Measurements from ENCODE around the gene MGMT. TPM values are rescaled to one million over a fixed set of nuclear protein-coding genes. Genes with fewer than 3 reads are reported as not detected.

MGMT gene
- polyA plus RNA-seq, 4 donors = 9.8 to 22.4 (median 17.9) TPM

DNA sequence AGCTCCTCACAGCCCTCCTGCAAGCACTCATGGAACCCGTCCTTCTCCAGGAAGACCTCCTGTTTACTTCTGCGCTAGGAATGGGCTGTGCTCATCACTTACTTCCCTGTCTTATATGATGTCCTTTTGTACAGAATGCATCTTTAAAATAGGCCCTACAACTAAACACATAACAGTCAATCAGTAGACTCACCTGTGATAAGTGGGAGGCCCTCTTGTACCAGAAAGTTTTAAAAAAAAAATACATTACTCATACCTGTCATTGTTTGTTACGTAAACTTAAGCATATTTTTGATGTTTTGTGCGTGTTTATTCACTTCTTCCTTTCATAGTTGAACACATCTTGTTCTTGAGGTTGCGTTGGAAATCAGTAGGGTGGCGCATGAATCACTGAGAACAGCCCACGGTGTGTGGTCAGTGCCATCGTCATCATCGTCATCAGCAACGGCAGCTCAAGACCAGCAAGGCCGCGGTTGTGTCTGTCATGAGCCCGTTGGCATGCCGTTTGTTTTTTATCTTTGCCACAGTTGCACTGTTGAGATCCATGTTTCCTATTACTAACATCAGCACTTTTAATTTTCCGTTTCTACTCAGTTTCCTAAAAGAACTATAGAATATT lies 232.8 kb downstream of the MGMT start:
- no peaks in the 10 kb centered on the region for H3K27me3 ChIP-seq (ENCODE audit: control insufficient read depth in 3 of 3, insufficient read depth in 3 of 3, low read length in 3 of 3)

DNA sequence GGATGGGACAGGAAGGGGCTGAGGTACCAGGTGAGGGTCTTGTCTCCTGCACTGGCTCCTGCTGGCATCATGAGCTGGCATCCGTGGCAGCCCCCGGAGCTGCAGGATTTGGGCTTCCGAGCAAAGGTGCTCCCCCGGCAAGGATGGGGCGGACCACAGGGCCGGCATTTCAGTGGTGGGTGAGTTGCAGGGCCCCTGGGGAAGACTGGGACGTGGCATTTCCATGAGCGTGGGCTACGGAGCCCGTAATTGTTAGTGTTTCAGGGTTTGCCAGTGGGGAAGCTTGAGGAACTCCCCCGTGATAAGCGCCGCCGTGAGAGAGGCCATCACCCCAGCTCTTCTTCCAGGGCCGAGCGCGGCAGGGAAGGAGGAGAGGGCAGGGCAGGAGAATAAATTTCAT lies 235.6 kb downstream of the MGMT start:
- Histone ChIP-seq H3K9me3 (ENCODE audit: control insufficient read depth in 2 of 2, insufficient read depth in 1 of 2, low read depth in 1 of 2, low read length in 1 of 2) (no peaks in the 10 kb centered on the region), H3K36me3 (ENCODE audit: control insufficient read depth in 3 of 3, insufficient read depth in 2 of 3, low read depth in 1 of 3, low read length in 3 of 3) (peaks cover 0 to 11% (median 0%) of the 10 kb centered on the region in 3 donors), H3K4me3 (ENCODE audit: low read depth in 1 of 3, low read length in 3 of 3) (no peak overlapping the region), H3K4me1 (ENCODE audit: control insufficient read depth in 3 of 3, insufficient read depth in 2 of 3, low read depth in 1 of 3, low read length in 2 of 3) (no peaks in the 10 kb centered on the region), H3K27ac (ENCODE audit: low read depth in 1 of 3, low read length in 2 of 3) (no peak overlapping the region), H3K27me3 (ENCODE audit: control insufficient read depth in 3 of 3, insufficient read depth in 3 of 3, low read length in 3 of 3) (no peaks in the 10 kb centered on the region)
- DNase-seq (no peak), FAIRE-seq (no peak)
- WGBS, 3 donors = 94 to 98% (median 95%) methylated on average over 17 of the region's 17 CpGs

More for the DNA sequence above, 232.8 kb downstream of the MGMT start:
- no peak for DNase-seq
- Histone ChIP-seq H3K9me3 (ENCODE audit: control insufficient read depth in 2 of 2, insufficient read depth in 1 of 2, low read depth in 1 of 2, low read length in 1 of 2) (no peaks in the 10 kb centered on the region), H3K4me3 (ENCODE audit: low read depth in 1 of 3, low read length in 3 of 3) (no peak overlapping the region), H3K36me3 (ENCODE audit: control insufficient read depth in 3 of 3, insufficient read depth in 2 of 3, low read depth in 1 of 3, low read length in 3 of 3) (peaks cover 0 to 2% (median 0%) of the 10 kb centered on the region in 3 donors), H3K4me1 (ENCODE audit: control insufficient read depth in 3 of 3, insufficient read depth in 2 of 3, low read depth in 1 of 3, low read length in 2 of 3) (no peaks in the 10 kb centered on the region), H3K27ac (ENCODE audit: low read depth in 1 of 3, low read length in 2 of 3) (no peak overlapping the region)
- 84 to 87% (median 86%) methylated on average over 15 of the region's 15 CpGs for WGBS, 3 donors
- FAIRE-seq = no peak

DNA sequence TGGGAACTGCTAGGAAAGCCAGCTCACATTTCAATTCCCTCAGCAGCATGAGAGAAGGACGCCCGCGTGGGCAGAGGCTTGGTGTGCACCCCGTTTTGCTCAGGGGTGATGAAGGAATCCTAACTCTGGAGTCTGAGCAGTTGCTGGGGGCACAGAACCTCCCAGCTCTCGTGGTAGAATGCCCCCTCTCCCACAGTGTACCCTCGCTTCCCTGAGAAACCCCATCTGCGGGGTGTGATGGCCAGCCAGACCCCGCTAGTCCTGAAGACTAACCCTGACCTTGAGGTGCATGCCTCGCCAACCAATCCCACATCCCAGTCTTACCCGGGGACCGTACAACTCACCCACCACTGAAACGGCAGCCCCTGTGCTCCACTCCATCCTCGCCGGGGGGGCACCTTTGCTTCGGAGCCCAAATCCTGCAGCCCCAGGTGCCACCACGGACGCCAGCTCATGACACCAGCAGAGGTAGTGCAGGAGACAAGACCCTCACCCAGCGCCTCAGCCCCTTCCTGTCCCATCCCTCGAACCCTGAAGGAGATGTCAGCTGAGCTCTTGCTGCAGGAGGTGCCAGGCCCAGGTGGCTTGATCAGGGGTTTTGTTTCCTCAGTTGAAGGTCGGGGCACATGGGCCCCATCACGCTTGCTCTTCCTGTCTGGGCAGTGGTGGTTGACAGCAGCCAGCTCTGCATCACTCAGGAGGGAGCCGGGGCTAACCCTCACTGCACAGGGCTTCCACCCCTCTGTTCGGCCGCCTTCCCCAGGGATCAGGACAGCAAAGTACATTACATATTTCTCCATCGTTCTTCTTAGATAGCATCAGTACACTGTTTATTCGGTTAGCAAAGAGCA lies 236.5 kb downstream of the MGMT start:
- H3K4me3 ChIP-seq (ENCODE audit: low read depth in 1 of 3, low read length in 3 of 3) = no peak overlapping the region
- H3K9me3 ChIP-seq (ENCODE audit: control insufficient read depth in 2 of 2, insufficient read depth in 1 of 2, low read depth in 1 of 2, low read length in 1 of 2) = no peaks in the 10 kb centered on the region
- FAIRE-seq (no peak), DNase-seq (no peak)
- peaks cover 0 to 16% (median 0%) of the 10 kb centered on the region in 3 donors for H3K36me3 ChIP-seq (ENCODE audit: control insufficient read depth in 3 of 3, insufficient read depth in 2 of 3, low read depth in 1 of 3, low read length in 3 of 3)
- H3K27ac ChIP-seq (ENCODE audit: low read depth in 1 of 3, low read length in 2 of 3) = no peak overlapping the region
- 84 to 89% (median 84%) methylated on average over 26 of the region's 26 CpGs for WGBS, 3 donors
- no peaks in the 10 kb centered on the region for H3K27me3 ChIP-seq (ENCODE audit: control insufficient read depth in 3 of 3, insufficient read depth in 3 of 3, low read length in 3 of 3)
- H3K4me1 ChIP-seq (ENCODE audit: control insufficient read depth in 3 of 3, insufficient read depth in 2 of 3, low read depth in 1 of 3, low read length in 2 of 3) = no peaks in the 10 kb centered on the region

DNA sequence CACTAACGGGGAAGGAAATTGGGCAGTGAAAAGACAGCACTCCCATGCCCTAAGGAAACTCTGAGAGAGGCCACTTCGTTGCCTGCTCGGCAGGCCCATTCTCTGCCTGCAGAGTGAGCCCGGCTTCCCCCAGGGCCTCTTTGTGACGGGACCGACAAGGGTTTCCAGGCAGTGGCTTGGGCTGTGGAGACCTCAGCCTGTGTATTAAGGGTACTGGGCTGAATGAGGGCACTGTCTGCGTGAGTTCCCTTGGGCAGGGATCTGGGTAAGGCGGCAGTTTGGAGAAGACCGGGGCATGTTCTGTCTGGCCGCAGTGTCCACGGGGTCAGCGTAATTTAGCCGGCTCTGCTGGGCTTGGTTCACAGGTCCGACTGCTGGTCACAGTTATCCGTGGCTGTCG lies 237.2 kb downstream of the MGMT start:
- H3K4me1 ChIP-seq (ENCODE audit: control insufficient read depth in 3 of 3, insufficient read depth in 2 of 3, low read depth in 1 of 3, low read length in 2 of 3) = no peaks in the 10 kb centered on the region
- no peaks in the 10 kb centered on the region for H3K9me3 ChIP-seq (ENCODE audit: control insufficient read depth in 2 of 2, insufficient read depth in 1 of 2, low read depth in 1 of 2, low read length in 1 of 2)
- FAIRE-seq (no peak), DNase-seq (no peak)
- H3K27me3 ChIP-seq (ENCODE audit: control insufficient read depth in 3 of 3, insufficient read depth in 3 of 3, low read length in 3 of 3) = no peaks in the 10 kb centered on the region
- no peak overlapping the region for H3K4me3 ChIP-seq (ENCODE audit: low read depth in 1 of 3, low read length in 3 of 3)
- no peak overlapping the region for H3K27ac ChIP-seq (ENCODE audit: low read depth in 1 of 3, low read length in 2 of 3)
- H3K36me3 ChIP-seq (ENCODE audit: control insufficient read depth in 3 of 3, insufficient read depth in 2 of 3, low read depth in 1 of 3, low read length in 3 of 3) = peaks cover 0 to 17% (median 0%) of the 10 kb centered on the region in 3 donors
- 87 to 93% (median 91%) methylated on average over 16 of the region's 16 CpGs for WGBS, 3 donors

DNA sequence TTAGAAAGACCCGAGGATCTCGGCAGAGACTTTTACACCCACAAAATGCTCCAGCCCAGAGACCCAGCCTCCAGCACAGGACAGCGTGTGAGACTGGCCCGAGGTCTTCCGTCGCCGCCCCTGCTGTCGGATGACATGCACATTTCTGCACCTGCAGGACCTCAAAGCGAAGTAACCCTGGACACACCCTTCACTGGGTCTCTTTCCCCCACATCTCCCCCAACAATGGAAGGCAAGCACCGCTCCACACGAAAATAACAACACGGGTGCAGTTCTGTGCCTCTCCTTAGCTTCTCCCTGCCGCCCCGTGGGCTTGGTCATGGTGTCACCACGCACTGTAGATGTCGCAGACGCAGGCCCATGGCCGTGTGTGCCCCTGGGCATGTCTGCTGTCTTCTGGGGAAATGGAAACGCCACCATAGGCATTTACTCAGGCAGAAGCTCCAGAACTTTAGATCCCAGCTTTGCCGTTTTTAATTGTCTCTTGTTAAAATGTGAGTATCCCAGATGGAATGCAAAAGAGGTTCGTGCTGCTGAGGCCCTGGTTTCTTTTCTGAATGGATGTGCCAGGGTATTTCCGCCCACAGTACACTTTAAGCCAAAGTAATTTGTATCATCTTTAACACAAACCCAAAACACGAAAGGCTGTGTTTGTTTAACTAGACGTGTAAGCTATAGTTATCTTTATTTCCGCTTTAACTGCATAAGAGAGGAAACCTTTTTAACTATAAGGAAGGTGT lies 237.9 kb downstream of the MGMT start:
- 83 to 89% (median 87%) methylated on average over 25 of the region's 25 CpGs for WGBS, 3 donors
- Histone ChIP-seq H3K27me3 (ENCODE audit: control insufficient read depth in 3 of 3, insufficient read depth in 3 of 3, low read length in 3 of 3) (no peaks in the 10 kb centered on the region), H3K36me3 (ENCODE audit: control insufficient read depth in 3 of 3, insufficient read depth in 2 of 3, low read depth in 1 of 3, low read length in 3 of 3) (peaks cover 0 to 22% (median 4%) of the 10 kb centered on the region in 3 donors), H3K9me3 (ENCODE audit: control insufficient read depth in 2 of 2, insufficient read depth in 1 of 2, low read depth in 1 of 2, low read length in 1 of 2) (no peaks in the 10 kb centered on the region), H3K4me3 (ENCODE audit: low read depth in 1 of 3, low read length in 3 of 3) (no peak overlapping the region), H3K27ac (ENCODE audit: low read depth in 1 of 3, low read length in 2 of 3) (no peak overlapping the region), H3K4me1 (ENCODE audit: control insufficient read depth in 3 of 3, insufficient read depth in 2 of 3, low read depth in 1 of 3, low read length in 2 of 3) (no peaks in the 10 kb centered on the region)
- FAIRE-seq (no peak), DNase-seq (no peak)

DNA sequence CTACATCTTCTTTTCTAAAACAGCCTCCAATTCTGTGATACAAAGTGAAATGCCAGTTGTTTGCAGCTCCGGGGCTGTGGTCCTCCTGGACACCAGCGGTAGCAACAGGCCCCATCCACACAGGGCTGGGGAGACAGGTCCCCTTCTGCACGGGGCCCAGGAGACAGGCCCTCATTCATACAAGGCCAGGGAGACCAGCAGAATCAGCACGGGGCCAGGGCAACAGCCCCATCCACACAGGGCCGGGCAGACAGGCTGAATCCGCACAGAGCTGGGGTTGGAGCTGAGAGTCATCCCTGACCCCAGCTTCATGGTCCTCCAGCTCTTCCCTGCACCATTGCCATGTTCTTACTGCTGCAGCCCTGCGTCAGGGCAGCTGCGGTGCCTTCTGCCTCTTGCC lies 238.6 kb downstream of the MGMT start:
- no peak for FAIRE-seq
- 85 to 93% (median 92%) methylated on average over 8 of the region's 8 CpGs for WGBS, 3 donors
- Histone ChIP-seq H3K4me3 (ENCODE audit: low read depth in 1 of 3, low read length in 3 of 3) (no peak overlapping the region), H3K9me3 (ENCODE audit: control insufficient read depth in 2 of 2, insufficient read depth in 1 of 2, low read depth in 1 of 2, low read length in 1 of 2) (no peaks in the 10 kb centered on the region), H3K27me3 (ENCODE audit: control insufficient read depth in 3 of 3, insufficient read depth in 3 of 3, low read length in 3 of 3) (no peaks in the 10 kb centered on the region), H3K36me3 (ENCODE audit: control insufficient read depth in 3 of 3, insufficient read depth in 2 of 3, low read depth in 1 of 3, low read length in 3 of 3) (peaks cover 0 to 23% (median 4%) of the 10 kb centered on the region in 3 donors), H3K4me1 (ENCODE audit: control insufficient read depth in 3 of 3, insufficient read depth in 2 of 3, low read depth in 1 of 3, low read length in 2 of 3) (no peaks in the 10 kb centered on the region), H3K27ac (ENCODE audit: low read depth in 1 of 3, low read length in 2 of 3) (no peak overlapping the region)
- DNase-seq = no peak

DNA sequence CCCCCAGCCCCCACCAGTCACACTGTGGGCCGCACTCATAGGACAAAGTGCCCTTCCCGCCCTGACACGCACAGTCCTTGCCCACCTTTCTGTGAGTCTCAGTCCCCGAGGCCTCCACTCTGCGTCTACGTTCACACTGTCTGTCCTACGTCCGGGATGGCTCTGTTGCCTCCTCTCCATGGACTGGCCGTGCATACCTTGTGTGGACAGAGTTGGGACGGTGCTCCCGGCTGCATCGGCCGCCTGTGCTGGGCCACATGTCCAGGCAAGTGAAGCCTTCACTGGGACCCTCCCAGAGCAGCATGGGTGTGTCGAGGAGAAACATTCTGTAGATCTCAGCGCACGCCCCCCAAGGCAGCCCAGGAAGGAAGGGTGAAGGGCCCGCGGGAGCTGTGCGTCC lies 239.0 kb downstream of the MGMT start:
- Histone ChIP-seq H3K27me3 (ENCODE audit: control insufficient read depth in 3 of 3, insufficient read depth in 3 of 3, low read length in 3 of 3) (no peaks in the 10 kb centered on the region), H3K27ac (ENCODE audit: low read depth in 1 of 3, low read length in 2 of 3) (no peak overlapping the region), H3K36me3 (ENCODE audit: control insufficient read depth in 3 of 3, insufficient read depth in 2 of 3, low read depth in 1 of 3, low read length in 3 of 3) (peaks cover 0 to 20% (median 4%) of the 10 kb centered on the region in 3 donors), H3K9me3 (ENCODE audit: control insufficient read depth in 2 of 2, insufficient read depth in 1 of 2, low read depth in 1 of 2, low read length in 1 of 2) (no peaks in the 10 kb centered on the region), H3K4me1 (ENCODE audit: control insufficient read depth in 3 of 3, insufficient read depth in 2 of 3, low read depth in 1 of 3, low read length in 2 of 3) (no peaks in the 10 kb centered on the region), H3K4me3 (ENCODE audit: low read depth in 1 of 3, low read length in 3 of 3) (no peak overlapping the region)
- 96 to 97% (median 97%) methylated on average over 19 of the region's 19 CpGs for WGBS, 3 donors
- DNase-seq (no peak), FAIRE-seq (no peak)

DNA sequence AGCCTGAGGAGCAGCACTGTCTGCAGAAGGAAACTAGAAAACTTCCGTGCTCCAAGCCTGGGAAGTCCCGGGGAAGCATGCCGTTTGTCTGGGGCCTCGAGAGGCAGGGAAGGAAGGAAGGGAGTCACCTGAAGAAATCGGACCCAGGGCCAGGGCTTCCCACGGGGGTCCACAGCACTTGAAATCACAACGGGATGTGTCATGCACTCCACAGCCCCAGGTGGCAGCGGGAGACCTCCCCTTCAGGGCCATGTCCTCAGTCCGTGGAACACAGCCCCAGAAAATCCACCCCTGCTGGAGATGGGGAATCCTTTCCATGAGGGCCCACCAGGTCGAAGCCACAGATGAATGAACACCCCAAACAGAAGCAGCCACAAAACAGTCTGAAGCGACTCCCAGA lies 239.5 kb downstream of the MGMT start:
- Histone ChIP-seq H3K27ac (ENCODE audit: low read depth in 1 of 3, low read length in 2 of 3) (no peak overlapping the region), H3K4me3 (ENCODE audit: low read depth in 1 of 3, low read length in 3 of 3) (no peak overlapping the region), H3K9me3 (ENCODE audit: control insufficient read depth in 2 of 2, insufficient read depth in 1 of 2, low read depth in 1 of 2, low read length in 1 of 2) (no peaks in the 10 kb centered on the region), H3K27me3 (ENCODE audit: control insufficient read depth in 3 of 3, insufficient read depth in 3 of 3, low read length in 3 of 3) (no peaks in the 10 kb centered on the region), H3K36me3 (ENCODE audit: control insufficient read depth in 3 of 3, insufficient read depth in 2 of 3, low read depth in 1 of 3, low read length in 3 of 3) (peaks cover 0 to 20% (median 4%) of the 10 kb centered on the region in 3 donors), H3K4me1 (ENCODE audit: control insufficient read depth in 3 of 3, insufficient read depth in 2 of 3, low read depth in 1 of 3, low read length in 2 of 3) (no peaks in the 10 kb centered on the region)
- WGBS, 3 donors = 92 to 95% (median 94%) methylated on average over 11 of the region's 11 CpGs
- FAIRE-seq = no peak
- no peak for DNase-seq
